ENCODE data around the gene SYF2. TPM values are rescaled to one million over a fixed set of nuclear protein-coding genes. Genes with fewer than 3 reads are reported as not detected.

SYF2 gene
- total and polyA plus RNA-seq, 2 of the 13 experiments (the other 11 are each of a cell fraction or from before 2014, with no cell fraction given) = 17.8 to 34.1 TPM

DNA sequence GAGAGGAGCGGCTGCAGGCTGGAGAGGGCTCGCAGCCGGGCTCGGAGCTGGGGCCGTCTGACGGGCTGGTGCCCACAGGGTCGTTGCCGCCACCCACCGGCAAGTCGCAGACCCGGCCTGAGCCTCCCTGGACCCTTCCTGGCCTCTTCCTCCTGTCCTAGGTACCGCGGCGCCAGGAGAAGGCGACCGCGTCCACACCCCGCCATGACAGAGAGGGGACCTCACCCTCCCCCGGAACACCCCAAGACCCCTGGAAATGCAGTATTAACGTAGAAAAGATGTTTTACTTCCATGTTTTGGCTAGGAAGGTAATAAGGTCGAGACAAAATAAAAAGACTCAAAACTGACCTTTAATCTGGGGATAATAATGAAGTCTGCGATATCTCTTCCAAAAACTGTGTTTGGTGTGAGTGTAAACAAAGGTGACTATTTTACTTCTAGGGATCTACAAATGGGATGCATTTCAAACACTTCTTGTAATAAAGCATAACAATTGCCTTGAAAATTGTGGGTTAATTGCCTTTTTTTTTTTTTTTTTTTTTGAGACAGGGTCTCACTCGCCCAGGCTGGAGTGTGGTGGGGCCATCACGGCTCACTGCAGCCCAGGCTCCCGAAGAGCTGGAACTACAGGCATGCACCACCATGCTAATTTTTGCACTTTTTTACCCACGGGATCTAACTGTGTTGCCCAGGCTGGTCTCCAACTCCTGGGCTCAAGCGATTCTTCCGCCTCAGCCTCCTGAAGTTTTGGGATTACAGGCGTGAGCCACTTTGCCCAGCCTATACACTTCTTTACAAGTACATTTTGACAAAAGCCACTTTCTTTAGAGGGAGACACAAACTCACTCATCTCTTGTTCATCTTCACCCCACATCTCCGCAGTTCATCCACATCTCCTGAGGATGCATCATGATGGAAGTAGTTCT lies 15.8 kb upstream of the SYF2 start (continued):
- TF ChIP-seq, protein P1, sequence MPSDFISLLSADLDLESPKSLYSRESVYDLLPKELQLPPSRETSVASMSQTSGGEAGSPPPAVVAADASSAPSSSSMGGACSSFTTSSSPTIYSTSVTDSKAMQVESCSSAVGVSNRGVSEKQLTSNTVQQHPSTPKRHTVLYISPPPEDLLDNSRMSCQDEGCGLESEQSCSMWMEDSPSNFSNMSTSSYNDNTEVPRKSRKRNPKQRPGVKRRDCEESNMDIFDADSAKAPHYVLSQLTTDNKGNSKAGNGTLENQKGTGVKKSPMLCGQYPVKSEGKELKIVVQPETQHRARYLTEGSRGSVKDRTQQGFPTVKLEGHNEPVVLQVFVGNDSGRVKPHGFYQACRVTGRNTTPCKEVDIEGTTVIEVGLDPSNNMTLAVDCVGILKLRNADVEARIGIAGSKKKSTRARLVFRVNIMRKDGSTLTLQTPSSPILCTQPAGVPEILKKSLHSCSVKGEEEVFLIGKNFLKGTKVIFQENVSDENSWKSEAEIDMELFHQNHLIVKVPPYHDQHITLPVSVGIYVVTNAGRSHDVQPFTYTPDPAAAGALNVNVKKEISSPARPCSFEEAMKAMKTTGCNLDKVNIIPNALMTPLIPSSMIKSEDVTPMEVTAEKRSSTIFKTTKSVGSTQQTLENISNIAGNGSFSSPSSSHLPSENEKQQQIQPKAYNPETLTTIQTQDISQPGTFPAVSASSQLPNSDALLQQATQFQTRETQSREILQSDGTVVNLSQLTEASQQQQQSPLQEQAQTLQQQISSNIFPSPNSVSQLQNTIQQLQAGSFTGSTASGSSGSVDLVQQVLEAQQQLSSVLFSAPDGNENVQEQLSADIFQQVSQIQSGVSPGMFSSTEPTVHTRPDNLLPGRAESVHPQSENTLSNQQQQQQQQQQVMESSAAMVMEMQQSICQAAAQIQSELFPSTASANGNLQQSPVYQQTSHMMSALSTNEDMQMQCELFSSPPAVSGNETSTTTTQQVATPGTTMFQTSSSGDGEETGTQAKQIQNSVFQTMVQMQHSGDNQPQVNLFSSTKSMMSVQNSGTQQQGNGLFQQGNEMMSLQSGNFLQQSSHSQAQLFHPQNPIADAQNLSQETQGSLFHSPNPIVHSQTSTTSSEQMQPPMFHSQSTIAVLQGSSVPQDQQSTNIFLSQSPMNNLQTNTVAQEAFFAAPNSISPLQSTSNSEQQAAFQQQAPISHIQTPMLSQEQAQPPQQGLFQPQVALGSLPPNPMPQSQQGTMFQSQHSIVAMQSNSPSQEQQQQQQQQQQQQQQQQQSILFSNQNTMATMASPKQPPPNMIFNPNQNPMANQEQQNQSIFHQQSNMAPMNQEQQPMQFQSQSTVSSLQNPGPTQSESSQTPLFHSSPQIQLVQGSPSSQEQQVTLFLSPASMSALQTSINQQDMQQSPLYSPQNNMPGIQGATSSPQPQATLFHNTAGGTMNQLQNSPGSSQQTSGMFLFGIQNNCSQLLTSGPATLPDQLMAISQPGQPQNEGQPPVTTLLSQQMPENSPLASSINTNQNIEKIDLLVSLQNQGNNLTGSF (CRISPR knock-in tag; IDR thresholded peaks at IDR 0.05) = no peak
- TF ChIP-seq PHF20 (CRISPR knock-in tag; IDR thresholded peaks at IDR 0.05) (no peak), ZNF616 (CRISPR knock-in tag; IDR thresholded peaks at IDR 0.05; ENCODE audit: low read depth) (no peak), ZNF614 (CRISPR knock-in tag; IDR thresholded peaks at IDR 0.05; ENCODE audit: borderline replicate concordance) (no peak), ZNF777 (CRISPR knock-in tag; IDR thresholded peaks at IDR 0.05) (peak; percentile 14; the same call in 1 of the 2 replicates), NR2F1 (CRISPR knock-in tag; IDR thresholded peaks at IDR 0.05) (no peak), ATRX (CRISPR knock-in tag; IDR thresholded peaks at IDR 0.05; ENCODE audit: borderline replicate concordance) (no peak), XRCC5 (optimal IDR thresholded peaks at IDR 0.05; ENCODE audit: low read length) (no peak), ZNF782 (CRISPR knock-in tag; IDR thresholded peaks at IDR 0.05; ENCODE audit: borderline replicate concordance) (no peak), YY1 (IDR thresholded peaks at IDR 0.05; ENCODE audit: insufficient read depth, insufficient replicate concordance, low read depth, low read length) (peak; percentile 40), PITX1 (CRISPR knock-in tag; IDR thresholded peaks at IDR 0.05) (peak; percentile 34; the same call in 1 of the 2 replicates)
- TF ChIP-seq, protein P2, sequence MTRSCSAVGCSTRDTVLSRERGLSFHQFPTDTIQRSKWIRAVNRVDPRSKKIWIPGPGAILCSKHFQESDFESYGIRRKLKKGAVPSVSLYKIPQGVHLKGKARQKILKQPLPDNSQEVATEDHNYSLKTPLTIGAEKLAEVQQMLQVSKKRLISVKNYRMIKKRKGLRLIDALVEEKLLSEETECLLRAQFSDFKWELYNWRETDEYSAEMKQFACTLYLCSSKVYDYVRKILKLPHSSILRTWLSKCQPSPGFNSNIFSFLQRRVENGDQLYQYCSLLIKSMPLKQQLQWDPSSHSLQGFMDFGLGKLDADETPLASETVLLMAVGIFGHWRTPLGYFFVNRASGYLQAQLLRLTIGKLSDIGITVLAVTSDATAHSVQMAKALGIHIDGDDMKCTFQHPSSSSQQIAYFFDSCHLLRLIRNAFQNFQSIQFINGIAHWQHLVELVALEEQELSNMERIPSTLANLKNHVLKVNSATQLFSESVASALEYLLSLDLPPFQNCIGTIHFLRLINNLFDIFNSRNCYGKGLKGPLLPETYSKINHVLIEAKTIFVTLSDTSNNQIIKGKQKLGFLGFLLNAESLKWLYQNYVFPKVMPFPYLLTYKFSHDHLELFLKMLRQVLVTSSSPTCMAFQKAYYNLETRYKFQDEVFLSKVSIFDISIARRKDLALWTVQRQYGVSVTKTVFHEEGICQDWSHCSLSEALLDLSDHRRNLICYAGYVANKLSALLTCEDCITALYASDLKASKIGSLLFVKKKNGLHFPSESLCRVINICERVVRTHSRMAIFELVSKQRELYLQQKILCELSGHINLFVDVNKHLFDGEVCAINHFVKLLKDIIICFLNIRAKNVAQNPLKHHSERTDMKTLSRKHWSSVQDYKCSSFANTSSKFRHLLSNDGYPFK (CRISPR knock-in tag; IDR thresholded peaks at IDR 0.05; ENCODE audit: borderline replicate concordance) = no peak
- TF ChIP-seq, protein P3, sequence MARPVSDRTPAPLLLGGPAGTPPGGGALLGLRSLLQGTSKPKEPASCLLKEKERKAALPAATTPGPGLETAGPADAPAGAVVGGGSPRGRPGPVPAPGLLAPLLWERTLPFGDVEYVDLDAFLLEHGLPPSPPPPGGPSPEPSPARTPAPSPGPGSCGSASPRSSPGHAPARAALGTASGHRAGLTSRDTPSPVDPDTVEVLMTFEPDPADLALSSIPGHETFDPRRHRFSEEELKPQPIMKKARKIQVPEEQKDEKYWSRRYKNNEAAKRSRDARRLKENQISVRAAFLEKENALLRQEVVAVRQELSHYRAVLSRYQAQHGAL (CRISPR knock-in tag; IDR thresholded peaks at IDR 0.05; ENCODE audit: not compliant biosample characterization) = no peak
- TF ChIP-seq, protein P4, sequence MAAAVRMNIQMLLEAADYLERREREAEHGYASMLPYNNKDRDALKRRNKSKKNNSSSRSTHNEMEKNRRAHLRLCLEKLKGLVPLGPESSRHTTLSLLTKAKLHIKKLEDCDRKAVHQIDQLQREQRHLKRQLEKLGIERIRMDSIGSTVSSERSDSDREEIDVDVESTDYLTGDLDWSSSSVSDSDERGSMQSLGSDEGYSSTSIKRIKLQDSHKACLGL (CRISPR knock-in tag; IDR thresholded peaks at IDR 0.05) = no peak
- TF ChIP-seq, protein P5, sequence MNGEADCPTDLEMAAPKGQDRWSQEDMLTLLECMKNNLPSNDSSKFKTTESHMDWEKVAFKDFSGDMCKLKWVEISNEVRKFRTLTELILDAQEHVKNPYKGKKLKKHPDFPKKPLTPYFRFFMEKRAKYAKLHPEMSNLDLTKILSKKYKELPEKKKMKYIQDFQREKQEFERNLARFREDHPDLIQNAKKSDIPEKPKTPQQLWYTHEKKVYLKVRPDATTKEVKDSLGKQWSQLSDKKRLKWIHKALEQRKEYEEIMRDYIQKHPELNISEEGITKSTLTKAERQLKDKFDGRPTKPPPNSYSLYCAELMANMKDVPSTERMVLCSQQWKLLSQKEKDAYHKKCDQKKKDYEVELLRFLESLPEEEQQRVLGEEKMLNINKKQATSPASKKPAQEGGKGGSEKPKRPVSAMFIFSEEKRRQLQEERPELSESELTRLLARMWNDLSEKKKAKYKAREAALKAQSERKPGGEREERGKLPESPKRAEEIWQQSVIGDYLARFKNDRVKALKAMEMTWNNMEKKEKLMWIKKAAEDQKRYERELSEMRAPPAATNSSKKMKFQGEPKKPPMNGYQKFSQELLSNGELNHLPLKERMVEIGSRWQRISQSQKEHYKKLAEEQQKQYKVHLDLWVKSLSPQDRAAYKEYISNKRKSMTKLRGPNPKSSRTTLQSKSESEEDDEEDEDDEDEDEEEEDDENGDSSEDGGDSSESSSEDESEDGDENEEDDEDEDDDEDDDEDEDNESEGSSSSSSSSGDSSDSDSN (CRISPR knock-in tag; IDR thresholded peaks at IDR 0.05) = peak; percentile 92

All from HepG2 (cell line).